GM18870 (cell line): Measurements from ENCODE around the gene SLC29A4.
"Not testable (repeated sequence)": the region's sequence is repeated elsewhere in the genome, so short reads cannot be mapped to it uniquely, and the experiment has no call there.

Source experiments
- ATAC-seq: cut with Tn5 transposase; IDR thresholded peaks from one replicate; pipeline ENCODE4 v1.9.1; 2021; ENCODE audit warnings: moderate library complexity; ENCODE audit not compliant: unreplicated experiment

The SLC29A4 gene

DNA sequence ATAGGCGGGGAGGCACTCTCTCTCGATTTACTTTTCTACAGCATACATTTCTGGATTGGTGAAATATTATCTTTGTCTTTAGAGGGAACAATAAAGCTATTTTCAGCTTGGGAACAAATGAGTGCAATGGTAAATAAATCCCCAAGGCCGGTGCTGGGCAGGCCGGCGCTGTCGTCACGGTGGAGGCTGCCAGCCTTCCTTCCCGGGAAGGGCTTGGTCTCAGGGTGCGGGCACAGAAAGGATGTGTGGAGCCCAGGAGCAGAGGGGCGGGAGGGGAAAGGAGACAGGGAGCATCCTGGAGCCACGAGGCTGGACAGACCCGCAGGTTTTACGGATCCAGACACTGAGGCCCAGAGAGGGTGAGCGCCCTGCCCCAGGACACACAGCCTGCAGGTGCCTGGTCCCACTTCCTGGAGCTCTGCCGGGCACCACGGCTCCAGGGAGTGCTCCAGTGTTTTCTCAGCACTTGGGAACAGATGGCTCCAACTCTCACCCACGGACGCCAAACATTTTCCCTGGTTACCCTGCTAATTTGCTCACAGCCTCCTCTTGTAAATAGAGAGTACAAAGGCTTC lies 8.8 kb upstream of the SLC29A4 start:
- not testable (repeated sequence) for ATAC-seq

DNA sequence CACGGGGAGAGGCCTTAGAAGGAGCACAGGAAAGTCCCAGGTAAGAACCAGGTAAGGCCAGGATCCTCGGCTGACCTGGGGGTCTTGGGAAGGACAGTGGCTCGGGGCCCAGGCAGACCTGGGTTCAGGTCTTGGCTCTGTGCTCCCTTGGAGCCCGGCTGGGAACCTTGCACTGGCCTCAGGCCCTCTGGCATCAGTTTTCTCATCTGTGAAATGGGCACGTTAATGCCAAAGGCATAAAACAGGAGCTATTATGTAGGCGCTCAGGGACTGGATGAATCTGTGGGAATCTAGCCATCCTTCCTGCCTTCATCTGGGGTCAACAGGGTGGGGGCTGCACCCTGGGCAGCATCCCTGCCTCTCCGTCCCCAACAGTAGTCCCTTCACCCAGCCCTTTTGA lies 8.3 kb upstream of the SLC29A4 start:
- ATAC-seq = no peak

DNA sequence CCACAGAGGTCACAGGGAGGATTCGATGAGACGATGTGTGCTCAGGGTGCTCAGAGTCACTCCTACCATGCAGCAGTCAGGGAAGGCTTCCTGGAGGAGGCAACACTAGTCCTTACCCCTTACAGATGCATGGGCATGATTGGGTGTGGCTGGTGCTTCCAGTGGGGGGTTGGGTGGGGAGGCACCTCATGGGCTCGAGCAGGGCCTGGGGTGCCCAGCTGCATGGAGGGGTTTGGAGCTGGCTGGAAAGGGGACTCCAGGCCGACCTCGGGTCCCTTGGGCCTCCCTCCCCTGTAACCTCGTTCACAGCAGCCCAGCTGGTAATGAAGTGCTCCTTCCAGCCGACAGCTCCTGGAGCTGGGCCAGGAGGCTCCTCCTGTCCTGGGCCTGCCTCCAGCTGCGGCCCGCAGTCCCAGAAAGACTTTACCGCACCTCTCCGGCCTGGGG lies 7.7 kb upstream of the SLC29A4 start:
- not testable (repeated sequence) for ATAC-seq

DNA sequence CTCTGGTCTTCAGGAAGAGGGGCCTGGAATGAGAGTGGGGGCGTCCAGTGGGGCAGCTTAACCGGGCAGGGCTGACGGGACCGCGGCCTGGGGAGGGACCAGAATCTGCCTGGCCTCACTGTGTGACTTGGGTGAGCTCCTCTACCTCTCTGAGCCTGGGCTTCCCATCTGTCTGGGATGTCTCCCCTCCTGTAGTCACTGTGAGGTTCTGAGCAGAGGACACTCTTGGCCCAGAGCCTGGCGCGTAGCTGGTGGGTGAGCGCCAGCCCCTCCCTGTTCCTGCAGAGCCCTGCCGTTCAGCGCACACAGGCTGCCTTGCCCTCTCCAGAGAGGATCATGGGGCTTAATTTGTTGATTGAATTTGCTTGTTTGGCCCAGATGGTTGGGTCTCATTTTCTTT lies 7.2 kb upstream of the SLC29A4 start:
- not testable (repeated sequence) for ATAC-seq

DNA sequence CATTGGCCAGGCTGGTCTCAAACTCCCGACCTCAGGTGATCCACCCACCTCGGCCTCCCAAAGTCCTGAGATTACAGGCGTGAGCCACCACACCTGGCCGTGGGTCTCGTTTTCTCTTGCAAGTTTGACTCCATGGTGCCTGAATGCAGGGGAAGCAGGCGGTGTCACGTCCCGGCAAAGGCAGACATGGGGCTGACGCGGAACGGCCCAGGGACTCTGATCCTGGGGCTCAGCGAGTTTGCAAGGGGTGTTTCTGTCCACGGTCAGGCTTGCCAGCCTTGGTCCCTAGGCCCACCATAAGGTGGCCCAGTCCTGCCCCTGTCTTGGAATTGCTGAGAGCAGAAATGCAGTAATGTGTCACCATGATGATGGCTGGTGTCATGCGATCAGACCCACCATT lies 6.6 kb upstream of the SLC29A4 start:
- ATAC-seq = not testable (repeated sequence)

DNA sequence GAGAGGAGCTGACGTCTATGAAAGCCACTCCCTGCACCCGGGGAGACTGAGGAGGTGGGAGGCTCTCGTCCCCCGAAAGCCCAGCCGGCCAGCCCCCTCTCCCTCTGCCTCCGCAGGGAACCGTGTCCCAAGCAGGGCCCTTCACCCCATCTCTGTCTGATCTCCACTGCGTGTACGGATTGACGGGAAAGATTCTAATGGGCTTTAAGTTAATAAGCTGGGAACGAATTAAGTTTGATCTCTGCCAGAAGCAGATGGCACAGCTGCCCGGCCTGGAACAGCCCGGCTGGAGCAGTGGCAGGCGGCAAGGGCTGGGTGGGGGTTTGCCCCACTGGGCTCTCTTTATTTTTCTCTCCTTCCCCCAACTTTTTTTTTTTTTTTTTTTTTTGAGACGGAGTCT lies 6.1 kb upstream of the SLC29A4 start:
- ATAC-seq = no peak

DNA sequence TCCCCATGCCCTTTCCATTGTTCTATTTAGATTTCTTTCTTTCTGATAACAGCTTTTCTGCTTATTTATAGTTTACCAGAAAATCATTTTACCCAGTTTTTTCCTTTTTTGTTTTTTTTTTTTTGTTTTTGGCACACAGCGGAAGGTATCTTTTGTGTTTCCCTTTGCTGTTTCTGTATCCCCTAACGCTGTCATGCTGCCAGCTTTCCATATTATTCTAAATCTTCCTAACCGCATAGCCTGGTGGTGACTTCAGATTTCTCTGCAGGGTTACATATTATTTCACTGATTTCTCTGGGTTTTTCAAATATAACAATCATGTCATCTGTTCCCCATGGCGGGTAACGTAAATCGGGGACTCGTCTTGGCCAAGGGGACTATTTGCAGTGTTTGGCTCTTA lies 4.0 kb upstream of the SLC29A4 start:
- no peak for ATAC-seq

DNA sequence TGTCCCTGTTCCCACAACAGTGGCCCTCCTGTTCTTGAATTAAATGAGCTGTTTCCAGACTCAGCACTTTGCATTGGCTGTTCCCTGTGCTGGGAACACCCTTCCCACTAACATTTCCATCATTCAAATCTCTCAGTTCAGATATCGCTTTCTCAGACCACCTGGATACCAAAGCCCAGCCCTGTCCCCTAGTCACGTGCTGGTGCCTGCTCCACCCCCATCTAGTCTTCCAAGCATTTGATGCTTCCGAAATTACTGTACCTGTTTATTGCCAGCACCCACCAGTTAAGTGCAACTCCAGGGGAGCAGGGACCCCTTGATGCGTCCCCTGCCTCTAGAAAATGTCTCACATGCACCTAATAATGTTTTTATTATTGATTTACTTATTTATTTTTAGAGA lies 3.0 kb upstream of the SLC29A4 start:
- no peak for ATAC-seq

DNA sequence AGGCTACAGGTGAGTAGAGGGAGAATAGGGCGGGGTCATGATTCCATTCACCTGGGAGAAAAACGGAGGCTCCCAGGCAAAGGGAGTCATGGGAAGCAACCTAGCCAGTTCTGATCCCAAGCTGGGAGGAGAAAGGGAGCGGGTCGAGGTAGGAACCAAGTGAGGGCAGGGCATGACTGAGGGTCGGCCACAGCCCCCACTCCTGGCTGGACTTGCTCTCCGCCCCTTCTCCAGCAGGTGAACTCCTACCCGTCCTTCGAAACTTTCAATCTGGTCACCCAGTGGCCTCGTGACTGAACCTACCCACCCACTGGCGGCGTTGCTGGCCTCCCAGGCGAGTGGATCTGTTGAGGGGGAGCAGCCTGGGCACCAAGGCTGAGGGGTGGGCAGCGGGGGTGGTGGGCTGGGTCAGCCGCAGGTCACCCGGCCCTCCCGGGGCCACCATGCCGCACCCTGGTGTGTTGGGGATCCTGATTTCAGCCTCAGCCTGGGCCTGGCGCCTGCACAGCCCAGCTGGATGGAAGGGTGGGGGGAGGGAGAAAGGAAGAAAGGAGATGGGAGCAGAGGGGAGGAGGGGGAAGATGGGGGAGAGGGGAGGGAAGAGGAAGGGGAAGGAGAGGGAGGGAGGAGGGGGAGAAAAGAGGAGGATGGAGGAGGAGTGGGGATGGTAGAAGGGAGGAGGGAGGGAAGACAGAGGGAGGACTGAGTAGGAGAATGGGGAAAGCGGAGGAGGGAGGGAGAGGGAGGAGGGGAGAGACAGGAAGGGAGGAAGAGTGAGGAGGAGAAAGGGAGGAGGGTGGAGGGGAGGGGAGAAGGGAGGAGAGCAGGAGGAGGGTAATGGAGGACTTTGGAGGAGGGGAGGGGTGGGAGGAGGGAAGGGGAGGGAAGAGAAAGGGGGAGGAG lies 894 bp upstream of the SLC29A4 start:
- ATAC-seq = not testable (repeated sequence)

DNA sequence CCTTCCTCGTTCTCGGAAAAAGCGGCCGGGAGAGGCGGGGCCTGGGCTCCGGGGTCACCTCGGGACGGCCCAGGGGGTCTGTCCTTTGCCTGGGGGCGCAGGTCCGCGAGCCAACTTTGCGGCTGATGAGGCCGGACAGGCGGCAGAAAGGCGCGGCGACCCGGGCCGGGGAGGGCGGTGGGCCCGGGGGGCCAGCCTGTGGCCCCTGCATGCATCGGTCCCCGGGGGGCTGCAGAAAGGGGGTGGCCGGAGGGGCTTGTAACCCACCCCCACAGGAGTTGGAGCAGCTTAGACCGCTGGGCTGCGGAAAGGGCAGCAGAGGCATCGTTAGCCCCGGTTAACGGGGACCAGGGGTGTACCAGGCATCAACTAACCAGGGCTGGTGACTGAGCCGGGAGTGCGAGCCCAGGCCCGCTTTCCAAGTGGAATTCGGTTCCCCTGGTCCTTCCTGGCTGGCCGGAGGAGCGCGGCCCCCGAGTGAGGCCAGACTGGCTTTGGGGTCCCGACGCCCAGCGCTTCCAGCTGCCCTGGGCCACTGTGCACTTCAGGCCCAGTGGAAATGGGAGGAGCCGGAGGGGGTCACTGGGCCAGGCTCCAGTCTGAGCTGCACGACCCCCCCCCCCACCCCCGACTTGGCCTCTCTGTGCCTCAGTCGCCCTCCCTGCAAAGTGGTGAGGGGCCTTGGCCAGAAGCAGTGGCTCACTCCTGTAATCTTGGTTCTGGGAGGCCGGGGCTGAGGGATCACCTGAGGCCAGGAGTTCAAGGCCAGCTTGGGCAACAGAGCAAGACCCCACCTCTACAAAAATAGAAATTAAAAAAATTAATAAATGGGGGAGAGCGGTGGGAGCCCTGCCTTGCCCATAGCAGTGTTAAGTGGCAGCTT lies 919 bp downstream of the SLC29A4 start:
- ATAC-seq = no peak

DNA sequence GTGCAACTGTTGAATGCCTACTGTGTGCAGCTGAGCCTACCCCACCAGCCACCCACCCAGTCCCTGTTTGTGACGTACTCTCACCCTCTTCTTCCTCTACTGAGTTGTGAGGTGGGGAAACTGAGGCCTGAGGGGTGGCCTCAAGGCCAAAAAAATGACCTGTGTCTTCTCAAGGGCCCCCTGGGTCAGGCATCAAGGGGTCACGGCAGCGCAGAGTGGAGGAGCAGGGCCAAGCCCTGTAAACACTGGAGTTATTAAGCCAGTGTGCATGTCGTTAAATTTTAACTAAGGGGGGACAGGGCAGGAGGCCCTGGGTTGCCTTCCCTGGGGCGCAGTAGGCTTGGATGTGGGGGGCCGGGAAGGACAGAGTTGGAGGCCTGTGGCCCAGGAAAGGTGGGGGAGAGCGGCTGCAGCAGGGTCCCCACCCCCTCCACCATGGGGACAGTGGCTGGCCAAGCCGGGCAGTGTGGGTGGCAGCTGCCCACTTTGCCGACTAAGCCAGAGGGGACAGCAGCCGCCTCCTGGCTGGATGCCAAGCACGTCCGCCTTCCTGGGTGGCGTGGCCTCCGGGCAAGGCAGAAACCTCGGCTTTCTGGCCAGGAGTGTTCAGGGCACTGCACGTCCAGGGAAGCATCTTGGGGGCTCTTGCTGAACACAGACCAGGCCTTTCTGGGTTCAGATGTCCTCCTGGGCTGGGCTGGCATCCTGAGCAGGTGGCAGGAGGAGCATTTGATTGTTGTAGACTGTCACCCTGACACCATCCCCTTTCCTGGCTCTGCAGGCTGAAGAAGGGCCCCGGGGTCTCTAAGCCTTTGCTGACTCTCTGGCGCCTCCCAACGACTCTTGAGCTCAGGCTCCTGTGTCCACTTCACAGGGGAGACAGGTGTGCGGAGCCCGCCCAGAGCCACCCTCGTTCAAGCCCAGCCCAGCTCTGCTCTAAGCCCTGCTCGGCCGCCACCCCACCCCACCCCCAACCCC lies 1.9 kb downstream of the SLC29A4 start:
- no peak for ATAC-seq

DNA sequence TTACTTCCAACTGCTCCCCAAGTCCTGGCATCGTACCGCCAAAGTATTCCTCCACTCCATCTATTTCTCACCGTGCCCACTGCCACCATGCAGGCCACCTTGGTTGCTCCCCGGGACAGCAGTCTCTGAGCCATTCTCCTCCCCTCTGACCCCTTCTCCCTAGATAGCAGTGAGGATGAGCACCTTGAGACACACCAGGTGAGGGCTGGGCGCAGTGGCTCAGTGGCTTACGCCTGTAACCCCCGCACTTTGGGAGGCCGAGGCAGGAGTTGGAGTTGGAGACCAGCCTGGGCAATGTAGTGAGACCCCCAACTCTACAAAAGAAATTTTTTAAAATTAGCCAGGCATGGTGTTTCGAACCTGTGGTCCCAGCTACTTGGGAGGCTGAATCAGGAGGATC lies 4.2 kb downstream of the SLC29A4 start:
- ATAC-seq = no peak

DNA sequence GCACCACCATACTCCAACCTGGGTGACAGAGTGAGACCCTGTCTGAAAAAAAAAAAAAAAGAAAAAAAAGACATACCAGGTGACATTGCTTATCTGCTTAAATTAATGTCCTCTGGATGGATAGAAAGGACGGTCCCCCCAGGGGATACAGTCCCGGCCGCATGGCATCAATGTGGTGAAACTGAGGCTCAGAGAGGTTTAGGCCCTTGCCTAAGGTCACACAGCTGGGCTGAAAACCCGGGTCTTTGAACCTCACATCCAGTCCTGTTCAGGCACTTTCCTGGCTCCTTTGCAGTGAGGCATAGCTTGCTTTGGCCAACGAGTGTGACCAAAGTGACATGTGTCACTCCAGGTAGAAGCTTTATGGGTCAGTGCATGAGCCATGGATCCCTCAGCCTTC lies 4.6 kb downstream of the SLC29A4 start:
- not testable (repeated sequence) for ATAC-seq

DNA sequence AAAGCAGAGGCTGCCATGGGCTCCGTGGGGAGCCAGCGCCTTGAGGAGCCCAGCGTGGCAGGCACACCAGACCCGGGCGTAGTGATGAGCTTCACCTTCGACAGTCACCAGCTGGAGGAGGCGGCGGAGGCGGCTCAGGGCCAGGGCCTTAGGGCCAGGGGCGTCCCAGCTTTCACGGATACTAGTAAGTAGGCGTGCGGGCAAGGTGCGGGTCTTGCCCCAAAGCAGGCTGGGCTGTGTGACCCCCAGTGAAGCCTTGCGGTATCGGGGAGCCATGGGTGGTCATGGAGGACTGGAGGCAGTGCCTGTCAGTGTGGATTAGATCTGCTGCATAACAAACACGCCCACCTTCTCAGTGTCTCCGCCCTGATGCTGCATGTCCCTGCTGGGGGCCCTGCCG lies 5.1 kb downstream of the SLC29A4 start:
- no peak for ATAC-seq

DNA sequence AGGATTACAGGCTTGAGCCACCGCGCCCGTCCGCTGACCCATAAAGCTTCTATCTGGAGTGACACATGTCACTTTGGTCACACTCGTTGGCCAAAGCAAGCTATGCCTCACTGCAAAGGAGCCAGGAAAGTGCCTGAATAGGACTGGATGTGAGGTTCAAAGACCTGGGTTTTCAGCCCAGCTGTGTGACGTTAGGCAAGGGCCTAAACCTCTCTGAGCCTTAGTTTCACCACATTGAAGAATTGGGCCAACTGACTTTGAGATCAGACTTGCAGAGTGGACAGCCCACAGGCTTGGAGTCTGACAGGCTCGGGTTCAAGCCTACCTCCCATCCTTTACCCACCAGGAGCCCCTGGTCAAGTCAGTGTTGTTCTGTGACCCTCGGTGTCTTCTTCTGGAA lies 5.8 kb downstream of the SLC29A4 start:
- ATAC-seq = not testable (repeated sequence)

DNA sequence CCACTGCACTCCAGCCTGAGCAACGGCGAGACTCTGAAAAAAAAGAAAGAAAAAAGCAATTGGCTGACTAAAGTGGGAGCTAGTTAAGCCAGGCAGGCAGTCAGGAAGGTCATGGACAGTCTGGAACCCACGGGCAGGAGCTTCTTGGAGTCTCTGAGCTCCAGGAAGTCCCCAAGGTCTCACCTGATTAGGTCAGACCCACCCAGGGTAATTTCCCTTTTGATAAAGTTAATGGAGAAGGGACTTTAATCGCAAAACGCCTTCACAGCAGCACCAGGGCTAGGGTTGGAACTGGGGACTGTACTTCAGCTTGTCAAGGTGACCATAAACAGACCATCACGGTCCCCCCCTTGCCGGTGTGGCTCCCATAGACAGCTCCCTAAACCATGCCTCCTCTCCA lies 6.6 kb downstream of the SLC29A4 start:
- ATAC-seq = no peak

DNA sequence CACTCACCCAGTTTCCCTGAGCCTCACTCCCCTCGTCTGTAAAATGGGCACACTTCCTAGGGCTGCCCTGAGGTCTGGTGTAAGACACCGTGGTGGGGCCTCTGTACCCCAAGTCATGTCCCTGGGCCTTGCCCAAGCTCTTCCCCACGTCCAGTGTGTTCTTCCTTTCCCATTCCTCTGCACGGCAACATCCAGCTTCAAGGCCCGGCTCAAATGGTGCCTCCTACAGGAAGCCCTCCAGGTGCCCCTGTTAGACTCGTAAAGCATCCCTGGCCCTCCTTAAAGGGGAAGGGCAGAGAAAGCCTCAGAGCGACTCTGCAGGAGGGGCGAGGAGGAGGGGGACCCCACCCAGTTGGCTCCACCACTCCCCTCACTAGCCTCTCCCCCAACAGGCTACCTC lies 8.6 kb downstream of the SLC29A4 start:
- no peak for ATAC-seq

DNA sequence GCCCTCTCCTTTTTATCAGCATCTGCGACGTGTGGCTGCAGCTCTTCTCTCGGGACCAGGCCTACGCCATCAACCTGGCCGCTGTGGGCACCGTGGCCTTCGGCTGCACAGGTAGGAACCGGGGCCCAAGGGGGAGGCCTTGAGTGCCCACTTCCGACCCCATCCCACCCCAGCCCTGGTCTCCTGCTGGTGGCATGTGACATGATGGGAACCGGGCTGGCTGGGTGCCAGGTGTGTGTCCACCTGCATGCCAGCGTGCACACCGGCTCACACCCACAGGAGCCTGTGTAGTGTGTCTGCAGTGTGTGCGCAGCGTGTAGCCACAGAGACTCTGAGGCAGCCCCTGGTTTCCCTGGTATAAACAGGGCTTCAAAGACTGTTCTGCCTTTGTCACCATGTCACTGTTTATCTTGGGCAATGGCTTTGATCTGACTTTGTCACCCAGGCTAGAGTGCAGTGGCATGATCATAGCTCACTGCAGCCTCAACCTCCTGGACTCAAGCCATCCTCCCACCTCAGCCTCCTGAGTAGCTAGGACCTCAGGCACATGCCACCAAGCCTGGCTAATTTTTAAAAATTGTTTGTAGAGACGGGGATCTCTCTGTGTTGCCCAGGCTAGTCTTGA lies 9.1 kb downstream of the SLC29A4 start:
- not testable (repeated sequence) for ATAC-seq

DNA sequence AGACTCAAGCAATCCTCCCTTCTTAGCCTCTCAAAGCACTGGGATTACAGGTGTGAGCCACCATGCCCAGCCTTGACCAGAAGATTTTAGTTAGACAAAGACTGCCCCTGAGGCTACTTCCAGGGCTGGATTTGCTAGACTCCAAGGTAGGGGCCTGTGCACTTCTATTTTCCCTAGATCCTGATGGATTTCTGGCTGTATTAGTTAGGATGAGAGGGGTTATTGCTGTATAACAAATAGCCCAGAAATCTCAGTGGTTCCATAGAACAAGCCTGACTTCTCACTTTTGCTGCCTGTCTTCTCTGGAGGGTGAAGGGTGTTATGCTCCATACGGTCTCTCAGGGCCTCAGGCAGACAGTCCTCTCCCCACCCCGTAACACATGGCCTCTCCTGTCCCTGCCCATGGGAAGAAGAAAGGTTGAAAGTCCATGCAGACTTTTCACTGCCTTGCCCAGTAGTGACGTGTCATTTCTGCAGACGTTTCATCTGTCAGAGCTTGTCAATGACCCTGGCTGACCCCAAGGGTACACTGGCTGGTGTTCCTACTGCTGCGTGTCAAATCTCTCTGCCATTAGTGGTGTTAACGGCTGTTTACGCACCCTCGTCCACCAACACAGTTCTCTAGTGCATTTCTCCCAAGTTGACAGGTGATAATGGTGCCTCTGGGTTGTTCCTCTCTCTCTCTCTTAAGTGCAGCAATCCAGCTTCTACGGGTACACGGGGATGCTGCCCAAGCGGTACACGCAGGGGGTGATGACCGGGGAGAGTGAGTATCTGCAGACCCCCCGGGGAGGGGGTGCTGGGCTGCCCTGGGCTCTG lies 11.6 kb downstream of the SLC29A4 start:
- ATAC-seq = no peak
